ENCODE results near the gene NFIX.

DNA sequence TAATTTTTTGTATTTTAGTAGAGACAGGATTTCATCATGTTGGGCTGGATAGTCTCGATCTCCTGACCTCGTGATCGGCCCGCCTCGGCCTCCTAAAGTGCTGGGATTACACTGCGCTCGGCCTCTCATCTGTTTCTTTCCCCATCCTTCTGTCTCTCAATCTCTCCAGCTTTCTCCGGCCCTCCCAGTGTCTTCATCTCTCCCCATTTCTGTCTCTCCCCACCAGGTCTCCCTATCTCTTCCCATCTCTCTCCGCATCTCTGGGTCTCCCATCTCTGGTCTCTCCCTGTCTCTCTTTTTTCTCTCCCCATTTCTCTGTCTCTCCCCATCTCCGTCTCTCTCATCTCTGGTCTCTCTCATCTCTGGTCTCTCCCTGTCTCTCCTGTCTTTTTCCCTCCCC lies 12.2 kb upstream of the NFIX start:
- TF ChIP-seq, protein P1, sequence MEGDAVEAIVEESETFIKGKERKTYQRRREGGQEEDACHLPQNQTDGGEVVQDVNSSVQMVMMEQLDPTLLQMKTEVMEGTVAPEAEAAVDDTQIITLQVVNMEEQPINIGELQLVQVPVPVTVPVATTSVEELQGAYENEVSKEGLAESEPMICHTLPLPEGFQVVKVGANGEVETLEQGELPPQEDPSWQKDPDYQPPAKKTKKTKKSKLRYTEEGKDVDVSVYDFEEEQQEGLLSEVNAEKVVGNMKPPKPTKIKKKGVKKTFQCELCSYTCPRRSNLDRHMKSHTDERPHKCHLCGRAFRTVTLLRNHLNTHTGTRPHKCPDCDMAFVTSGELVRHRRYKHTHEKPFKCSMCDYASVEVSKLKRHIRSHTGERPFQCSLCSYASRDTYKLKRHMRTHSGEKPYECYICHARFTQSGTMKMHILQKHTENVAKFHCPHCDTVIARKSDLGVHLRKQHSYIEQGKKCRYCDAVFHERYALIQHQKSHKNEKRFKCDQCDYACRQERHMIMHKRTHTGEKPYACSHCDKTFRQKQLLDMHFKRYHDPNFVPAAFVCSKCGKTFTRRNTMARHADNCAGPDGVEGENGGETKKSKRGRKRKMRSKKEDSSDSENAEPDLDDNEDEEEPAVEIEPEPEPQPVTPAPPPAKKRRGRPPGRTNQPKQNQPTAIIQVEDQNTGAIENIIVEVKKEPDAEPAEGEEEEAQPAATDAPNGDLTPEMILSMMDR (IDR thresholded peaks at IDR 0.05): no peak
- no peak for TF ChIP-seq EZH2 (IDR thresholded peaks at IDR 0.05; ENCODE audit: borderline replicate concordance, insufficient read depth, low read depth, low read length, poor library complexity, severe bottlenecking)
